Measurements from ENCODE around the gene MESP2.

DNA sequence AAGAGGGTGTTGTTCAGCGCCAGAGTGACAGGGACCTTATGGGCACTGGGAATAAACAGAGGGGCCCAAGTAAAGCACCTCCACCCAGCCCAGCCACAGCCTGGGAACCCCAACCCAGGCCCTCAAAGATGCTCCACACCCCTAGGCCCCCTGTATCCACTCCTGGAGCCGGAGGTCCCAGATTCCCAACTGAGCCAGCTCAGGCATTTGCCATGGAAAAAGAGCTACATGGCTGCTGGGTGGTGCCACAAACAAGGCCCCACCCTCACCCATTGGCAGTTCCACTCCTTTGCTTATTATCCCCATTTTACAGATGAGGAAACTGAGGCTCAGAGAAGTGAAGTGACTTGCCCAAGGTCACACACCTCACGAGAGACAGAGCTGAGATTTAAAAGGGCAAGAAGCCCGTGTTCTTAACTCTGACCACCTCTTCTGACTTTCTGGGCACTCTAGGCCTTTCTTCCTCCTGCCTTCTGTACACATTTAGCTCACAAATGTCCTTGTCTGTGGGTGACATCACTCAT is 21.6 kb downstream of the MESP2 start:
- TF ChIP-seq RAD21 (IDR thresholded peaks at IDR 0.05 in 1 of 2, conservative IDR thresholded peaks at IDR 0.05 in 1 of 2; ENCODE audit: low read depth in 2 of 2, low read length in 2 of 2) (no peak), CBX5 (IDR thresholded peaks at IDR 0.05; ENCODE audit: low read depth, low read length) (no peak), POLR2A (IDR thresholded peaks at IDR 0.05; ENCODE audit: control extremely low read depth in 1 of 2, low read depth in 2 of 2, low read length in 2 of 2) (no peak), TBP (IDR thresholded peaks at IDR 0.05; ENCODE audit: low read depth, low read length) (no peak), GABPA (IDR thresholded peaks at IDR 0.05; ENCODE audit: borderline replicate concordance, insufficient read depth, low read length) (no peak), EP300 (IDR thresholded peaks at IDR 0.05; ENCODE audit: borderline replicate concordance in 1 of 2, low read depth in 2 of 2, low read length in 2 of 2) (no peak), CBX8 (IDR thresholded peaks at IDR 0.05; ENCODE audit: borderline replicate concordance, low read depth, low read length) (no peak)
- TF ChIP-seq, protein P1, sequence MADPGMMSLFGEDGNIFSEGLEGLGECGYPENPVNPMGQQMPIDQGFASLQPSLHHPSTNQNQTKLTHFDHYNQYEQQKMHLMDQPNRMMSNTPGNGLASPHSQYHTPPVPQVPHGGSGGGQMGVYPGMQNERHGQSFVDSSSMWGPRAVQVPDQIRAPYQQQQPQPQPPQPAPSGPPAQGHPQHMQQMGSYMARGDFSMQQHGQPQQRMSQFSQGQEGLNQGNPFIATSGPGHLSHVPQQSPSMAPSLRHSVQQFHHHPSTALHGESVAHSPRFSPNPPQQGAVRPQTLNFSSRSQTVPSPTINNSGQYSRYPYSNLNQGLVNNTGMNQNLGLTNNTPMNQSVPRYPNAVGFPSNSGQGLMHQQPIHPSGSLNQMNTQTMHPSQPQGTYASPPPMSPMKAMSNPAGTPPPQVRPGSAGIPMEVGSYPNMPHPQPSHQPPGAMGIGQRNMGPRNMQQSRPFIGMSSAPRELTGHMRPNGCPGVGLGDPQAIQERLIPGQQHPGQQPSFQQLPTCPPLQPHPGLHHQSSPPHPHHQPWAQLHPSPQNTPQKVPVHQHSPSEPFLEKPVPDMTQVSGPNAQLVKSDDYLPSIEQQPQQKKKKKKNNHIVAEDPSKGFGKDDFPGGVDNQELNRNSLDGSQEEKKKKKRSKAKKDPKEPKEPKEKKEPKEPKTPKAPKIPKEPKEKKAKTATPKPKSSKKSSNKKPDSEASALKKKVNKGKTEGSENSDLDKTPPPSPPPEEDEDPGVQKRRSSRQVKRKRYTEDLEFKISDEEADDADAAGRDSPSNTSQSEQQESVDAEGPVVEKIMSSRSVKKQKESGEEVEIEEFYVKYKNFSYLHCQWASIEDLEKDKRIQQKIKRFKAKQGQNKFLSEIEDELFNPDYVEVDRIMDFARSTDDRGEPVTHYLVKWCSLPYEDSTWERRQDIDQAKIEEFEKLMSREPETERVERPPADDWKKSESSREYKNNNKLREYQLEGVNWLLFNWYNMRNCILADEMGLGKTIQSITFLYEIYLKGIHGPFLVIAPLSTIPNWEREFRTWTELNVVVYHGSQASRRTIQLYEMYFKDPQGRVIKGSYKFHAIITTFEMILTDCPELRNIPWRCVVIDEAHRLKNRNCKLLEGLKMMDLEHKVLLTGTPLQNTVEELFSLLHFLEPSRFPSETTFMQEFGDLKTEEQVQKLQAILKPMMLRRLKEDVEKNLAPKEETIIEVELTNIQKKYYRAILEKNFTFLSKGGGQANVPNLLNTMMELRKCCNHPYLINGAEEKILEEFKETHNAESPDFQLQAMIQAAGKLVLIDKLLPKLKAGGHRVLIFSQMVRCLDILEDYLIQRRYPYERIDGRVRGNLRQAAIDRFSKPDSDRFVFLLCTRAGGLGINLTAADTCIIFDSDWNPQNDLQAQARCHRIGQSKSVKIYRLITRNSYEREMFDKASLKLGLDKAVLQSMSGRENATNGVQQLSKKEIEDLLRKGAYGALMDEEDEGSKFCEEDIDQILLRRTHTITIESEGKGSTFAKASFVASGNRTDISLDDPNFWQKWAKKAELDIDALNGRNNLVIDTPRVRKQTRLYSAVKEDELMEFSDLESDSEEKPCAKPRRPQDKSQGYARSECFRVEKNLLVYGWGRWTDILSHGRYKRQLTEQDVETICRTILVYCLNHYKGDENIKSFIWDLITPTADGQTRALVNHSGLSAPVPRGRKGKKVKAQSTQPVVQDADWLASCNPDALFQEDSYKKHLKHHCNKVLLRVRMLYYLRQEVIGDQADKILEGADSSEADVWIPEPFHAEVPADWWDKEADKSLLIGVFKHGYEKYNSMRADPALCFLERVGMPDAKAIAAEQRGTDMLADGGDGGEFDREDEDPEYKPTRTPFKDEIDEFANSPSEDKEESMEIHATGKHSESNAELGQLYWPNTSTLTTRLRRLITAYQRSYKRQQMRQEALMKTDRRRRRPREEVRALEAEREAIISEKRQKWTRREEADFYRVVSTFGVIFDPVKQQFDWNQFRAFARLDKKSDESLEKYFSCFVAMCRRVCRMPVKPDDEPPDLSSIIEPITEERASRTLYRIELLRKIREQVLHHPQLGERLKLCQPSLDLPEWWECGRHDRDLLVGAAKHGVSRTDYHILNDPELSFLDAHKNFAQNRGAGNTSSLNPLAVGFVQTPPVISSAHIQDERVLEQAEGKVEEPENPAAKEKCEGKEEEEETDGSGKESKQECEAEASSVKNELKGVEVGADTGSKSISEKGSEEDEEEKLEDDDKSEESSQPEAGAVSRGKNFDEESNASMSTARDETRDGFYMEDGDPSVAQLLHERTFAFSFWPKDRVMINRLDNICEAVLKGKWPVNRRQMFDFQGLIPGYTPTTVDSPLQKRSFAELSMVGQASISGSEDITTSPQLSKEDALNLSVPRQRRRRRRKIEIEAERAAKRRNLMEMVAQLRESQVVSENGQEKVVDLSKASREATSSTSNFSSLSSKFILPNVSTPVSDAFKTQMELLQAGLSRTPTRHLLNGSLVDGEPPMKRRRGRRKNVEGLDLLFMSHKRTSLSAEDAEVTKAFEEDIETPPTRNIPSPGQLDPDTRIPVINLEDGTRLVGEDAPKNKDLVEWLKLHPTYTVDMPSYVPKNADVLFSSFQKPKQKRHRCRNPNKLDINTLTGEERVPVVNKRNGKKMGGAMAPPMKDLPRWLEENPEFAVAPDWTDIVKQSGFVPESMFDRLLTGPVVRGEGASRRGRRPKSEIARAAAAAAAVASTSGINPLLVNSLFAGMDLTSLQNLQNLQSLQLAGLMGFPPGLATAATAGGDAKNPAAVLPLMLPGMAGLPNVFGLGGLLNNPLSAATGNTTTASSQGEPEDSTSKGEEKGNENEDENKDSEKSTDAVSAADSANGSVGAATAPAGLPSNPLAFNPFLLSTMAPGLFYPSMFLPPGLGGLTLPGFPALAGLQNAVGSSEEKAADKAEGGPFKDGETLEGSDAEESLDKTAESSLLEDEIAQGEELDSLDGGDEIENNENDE (IDR thresholded peaks at IDR 0.05; ENCODE audit: insufficient replicate concordance, low read length) = no peak
- TF ChIP-seq, protein P2, sequence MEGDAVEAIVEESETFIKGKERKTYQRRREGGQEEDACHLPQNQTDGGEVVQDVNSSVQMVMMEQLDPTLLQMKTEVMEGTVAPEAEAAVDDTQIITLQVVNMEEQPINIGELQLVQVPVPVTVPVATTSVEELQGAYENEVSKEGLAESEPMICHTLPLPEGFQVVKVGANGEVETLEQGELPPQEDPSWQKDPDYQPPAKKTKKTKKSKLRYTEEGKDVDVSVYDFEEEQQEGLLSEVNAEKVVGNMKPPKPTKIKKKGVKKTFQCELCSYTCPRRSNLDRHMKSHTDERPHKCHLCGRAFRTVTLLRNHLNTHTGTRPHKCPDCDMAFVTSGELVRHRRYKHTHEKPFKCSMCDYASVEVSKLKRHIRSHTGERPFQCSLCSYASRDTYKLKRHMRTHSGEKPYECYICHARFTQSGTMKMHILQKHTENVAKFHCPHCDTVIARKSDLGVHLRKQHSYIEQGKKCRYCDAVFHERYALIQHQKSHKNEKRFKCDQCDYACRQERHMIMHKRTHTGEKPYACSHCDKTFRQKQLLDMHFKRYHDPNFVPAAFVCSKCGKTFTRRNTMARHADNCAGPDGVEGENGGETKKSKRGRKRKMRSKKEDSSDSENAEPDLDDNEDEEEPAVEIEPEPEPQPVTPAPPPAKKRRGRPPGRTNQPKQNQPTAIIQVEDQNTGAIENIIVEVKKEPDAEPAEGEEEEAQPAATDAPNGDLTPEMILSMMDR (IDR thresholded peaks at IDR 0.05; ENCODE audit: control extremely low read depth in 1 of 3, insufficient read depth in 1 of 3, low read depth in 1 of 3, low read length in 3 of 3) = no peak
- TF ChIP-seq, protein P3, sequence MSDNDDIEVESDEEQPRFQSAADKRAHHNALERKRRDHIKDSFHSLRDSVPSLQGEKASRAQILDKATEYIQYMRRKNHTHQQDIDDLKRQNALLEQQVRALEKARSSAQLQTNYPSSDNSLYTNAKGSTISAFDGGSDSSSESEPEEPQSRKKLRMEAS (IDR thresholded peaks at IDR 0.05) = no peak
